ENCODE results near the gene UBLCP1.

DNA sequence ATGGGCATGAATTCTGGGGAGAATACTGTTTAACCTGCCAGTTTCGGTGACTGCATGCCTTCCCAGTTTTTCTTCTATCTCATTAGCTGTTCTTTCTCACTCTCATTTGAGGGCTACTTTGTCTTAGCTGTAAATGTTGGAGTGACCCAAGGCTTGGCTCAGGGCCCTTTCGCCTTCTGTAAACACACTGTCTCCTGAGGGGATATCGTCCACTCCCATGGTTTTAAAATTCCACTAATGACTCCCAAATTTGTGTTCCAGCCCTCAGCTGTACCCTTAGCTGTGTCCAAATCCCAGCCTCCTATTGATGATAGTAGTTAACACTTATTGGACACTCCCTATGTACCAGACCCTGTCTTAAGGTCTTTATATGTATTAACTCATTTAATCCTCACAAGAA, 39.6 kb upstream of the UBLCP1 start:
- TF ChIP-seq, protein P1, sequence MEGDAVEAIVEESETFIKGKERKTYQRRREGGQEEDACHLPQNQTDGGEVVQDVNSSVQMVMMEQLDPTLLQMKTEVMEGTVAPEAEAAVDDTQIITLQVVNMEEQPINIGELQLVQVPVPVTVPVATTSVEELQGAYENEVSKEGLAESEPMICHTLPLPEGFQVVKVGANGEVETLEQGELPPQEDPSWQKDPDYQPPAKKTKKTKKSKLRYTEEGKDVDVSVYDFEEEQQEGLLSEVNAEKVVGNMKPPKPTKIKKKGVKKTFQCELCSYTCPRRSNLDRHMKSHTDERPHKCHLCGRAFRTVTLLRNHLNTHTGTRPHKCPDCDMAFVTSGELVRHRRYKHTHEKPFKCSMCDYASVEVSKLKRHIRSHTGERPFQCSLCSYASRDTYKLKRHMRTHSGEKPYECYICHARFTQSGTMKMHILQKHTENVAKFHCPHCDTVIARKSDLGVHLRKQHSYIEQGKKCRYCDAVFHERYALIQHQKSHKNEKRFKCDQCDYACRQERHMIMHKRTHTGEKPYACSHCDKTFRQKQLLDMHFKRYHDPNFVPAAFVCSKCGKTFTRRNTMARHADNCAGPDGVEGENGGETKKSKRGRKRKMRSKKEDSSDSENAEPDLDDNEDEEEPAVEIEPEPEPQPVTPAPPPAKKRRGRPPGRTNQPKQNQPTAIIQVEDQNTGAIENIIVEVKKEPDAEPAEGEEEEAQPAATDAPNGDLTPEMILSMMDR (IDR thresholded peaks at IDR 0.05; ENCODE audit: poor library complexity) = no peak
- no peak for TF ChIP-seq EZH2 (IDR thresholded peaks at IDR 0.05; ENCODE audit: borderline replicate concordance)
- no peak for TF ChIP-seq EZH2phosphoT487 (IDR thresholded peaks at IDR 0.05; ENCODE audit: low read depth, severe bottlenecking, unreplicated experiment)

Measured in hepatocyte (in vitro differentiated cells).